Peyer's patch (tissue), 4 donors: ENCODE results near the gene PFKP. TPM values are rescaled to one million over a fixed set of nuclear protein-coding genes. Genes with fewer than 3 reads are reported as not detected.
"Not testable (repeated sequence)": the region's sequence is repeated elsewhere in the genome, so short reads cannot be mapped to it uniquely, and the experiment has no call there.

Experiments used
- DNase-seq, 3 donors: peaks; one replicate each; pipeline ENCODE4 v3.0.0-alpha.2; 2017 to 2019
- H3K27ac ChIP-seq, 4 donors: fragments of 200-600 bp; sonication (generic); one replicate each; pipeline ENCODE4 v1.5.1; 2016 to 2019
- H3K27me3 ChIP-seq, 2 donors: fragments of 200-600 bp; sonication (generic); one replicate each; pipeline ENCODE4 v1.5.1; 2019
- H3K36me3 ChIP-seq, 3 donors: fragments of 200-600 bp; sonication (generic); one replicate each; pipeline ENCODE4 v1.5.1; 2016 to 2019
- H3K4me1 ChIP-seq, 4 donors: fragments of 200-600 bp; sonication (generic); one replicate each; pipeline ENCODE4 v1.5.1; 2016 to 2019
- H3K4me3 ChIP-seq, 4 donors: fragments of 200-600 bp; sonication (generic); 1 replicate in 3 of 4; 2 replicates in 1 of 4; pipeline ENCODE4 v1.5.1; 2016 to 2019; ENCODE audit warnings: mild to moderate bottlenecking in 1 of 4
- H3K9me3 ChIP-seq, 4 donors: fragments of 200-600 bp; sonication (generic); one replicate each; pipeline ENCODE4 v1.5.1; 2016 to 2019; ENCODE audit warnings: mild to moderate bottlenecking in 1 of 4
- POLR2A ChIP-seq, 2 donors: fragments of 450-650 bp; IDR thresholded peaks; one replicate each; pipeline ENCODE4 v1.5.1; 2017; ENCODE audit warnings: antibody characterized with exemption in 2 of 2, mild to moderate bottlenecking in 2 of 2, moderate library complexity in 2 of 2
- total RNA-seq, 4 donors: library from RNA; depleted of rRNA; stranded (reverse); fragments of >200 nt; gene quantifications; one replicate each; pipeline ENCODE4 v1.1.0, GENCODE V29; 2016
- TF ChIP-seq, protein P1 (sequence below), 6 experiments: fragments of 450-650 bp in 4 of 6; fragments of 200-600 bp in 2 of 6; sonication (generic) in 1 of 6; IDR thresholded peaks; one replicate each; pipeline ENCODE4 v1.5.1; 2017 to 2019; ENCODE audit warnings: antibody characterized with exemption in 6 of 6, mild to moderate bottlenecking in 3 of 6, moderate library complexity in 1 of 6

Gene PFKP
- total RNA-seq, 4 donors from 2014 or later: 79.0 to 130 (median 87.9) TPM

DNA sequence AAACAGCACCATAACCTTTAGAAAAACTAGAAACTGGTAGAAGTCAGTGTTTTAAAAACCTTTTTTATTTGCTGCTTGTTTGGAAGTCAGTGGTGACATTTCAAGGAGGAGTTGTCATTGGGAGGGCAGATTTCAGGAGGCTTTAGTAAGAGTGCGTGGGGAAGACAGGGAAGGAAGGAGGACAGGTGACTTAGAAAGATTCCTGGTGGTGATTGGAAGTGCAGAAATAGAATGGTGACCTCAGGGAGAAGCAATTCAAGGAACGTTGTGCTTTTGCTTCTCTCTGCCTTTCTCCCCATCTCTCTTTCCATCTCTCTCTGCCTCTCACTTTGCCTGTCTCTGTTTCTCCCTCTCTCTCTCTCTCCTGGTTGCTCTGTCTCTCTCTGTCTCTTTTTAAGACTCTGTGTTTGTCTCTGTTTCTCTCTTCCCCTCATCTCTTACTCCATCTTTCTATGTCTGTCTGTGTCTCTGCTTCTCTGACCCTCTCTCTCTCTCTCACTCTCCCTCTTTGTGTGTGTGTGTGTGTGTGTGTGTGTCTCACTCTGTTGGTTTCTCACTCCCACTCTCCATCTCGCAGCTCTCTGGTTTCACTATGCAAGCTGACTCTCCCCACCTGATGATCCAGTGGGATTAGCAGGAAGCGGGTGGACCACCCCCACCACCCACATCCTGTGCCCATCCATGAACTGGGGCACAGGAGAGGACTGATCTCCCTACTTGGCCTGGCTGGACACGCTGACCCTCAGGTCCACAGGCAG is 10.9 kb upstream of the PFKP start:
- H3K36me3 ChIP-seq: no peaks in the 10 kb centered on the region
- H3K4me1 ChIP-seq: no peaks in the 10 kb centered on the region
- H3K9me3 ChIP-seq: no peaks in the 10 kb centered on the region
- H3K27me3 ChIP-seq: no peaks in the 10 kb centered on the region
- TF ChIP-seq, protein P1, sequence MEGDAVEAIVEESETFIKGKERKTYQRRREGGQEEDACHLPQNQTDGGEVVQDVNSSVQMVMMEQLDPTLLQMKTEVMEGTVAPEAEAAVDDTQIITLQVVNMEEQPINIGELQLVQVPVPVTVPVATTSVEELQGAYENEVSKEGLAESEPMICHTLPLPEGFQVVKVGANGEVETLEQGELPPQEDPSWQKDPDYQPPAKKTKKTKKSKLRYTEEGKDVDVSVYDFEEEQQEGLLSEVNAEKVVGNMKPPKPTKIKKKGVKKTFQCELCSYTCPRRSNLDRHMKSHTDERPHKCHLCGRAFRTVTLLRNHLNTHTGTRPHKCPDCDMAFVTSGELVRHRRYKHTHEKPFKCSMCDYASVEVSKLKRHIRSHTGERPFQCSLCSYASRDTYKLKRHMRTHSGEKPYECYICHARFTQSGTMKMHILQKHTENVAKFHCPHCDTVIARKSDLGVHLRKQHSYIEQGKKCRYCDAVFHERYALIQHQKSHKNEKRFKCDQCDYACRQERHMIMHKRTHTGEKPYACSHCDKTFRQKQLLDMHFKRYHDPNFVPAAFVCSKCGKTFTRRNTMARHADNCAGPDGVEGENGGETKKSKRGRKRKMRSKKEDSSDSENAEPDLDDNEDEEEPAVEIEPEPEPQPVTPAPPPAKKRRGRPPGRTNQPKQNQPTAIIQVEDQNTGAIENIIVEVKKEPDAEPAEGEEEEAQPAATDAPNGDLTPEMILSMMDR (IDR thresholded peaks at IDR 0.05): no peak
- no peak for TF ChIP-seq POLR2A (IDR thresholded peaks at IDR 0.05)
- DNase-seq: no peak
- H3K4me3 ChIP-seq: no peak overlapping the region
- H3K27ac ChIP-seq: no peak overlapping the region

DNA sequence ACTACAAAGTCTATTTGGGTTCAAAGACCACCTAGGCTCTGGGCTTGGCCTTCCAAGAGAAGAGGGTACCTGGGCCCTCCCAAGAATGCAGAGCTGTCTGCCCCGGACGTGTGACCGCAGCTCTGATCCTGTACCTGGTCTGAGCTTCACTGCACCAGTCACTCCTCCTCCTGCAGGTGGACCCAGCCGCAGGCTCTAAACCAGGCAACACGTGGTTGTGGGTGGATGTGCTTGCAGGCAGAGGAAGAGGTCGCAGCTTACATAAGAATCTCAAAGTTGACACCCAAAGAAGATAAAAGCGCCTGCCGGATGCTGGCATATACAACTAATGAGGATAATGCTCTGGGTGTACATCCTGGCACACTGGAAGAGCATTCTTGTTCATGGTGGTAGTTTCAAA is 9.4 kb upstream of the PFKP start:
- Histone ChIP-seq H3K4me1 (no peaks in the 10 kb centered on the region), H3K27ac (no peak overlapping the region), H3K36me3 (no peaks in the 10 kb centered on the region), H3K9me3 (no peaks in the 10 kb centered on the region), H3K4me3 (no peak overlapping the region), H3K27me3 (no peaks in the 10 kb centered on the region)
- TF ChIP-seq POLR2A (IDR thresholded peaks at IDR 0.05): no peak
- TF ChIP-seq, protein P1 (IDR thresholded peaks at IDR 0.05): no peak
- no peak for DNase-seq

DNA sequence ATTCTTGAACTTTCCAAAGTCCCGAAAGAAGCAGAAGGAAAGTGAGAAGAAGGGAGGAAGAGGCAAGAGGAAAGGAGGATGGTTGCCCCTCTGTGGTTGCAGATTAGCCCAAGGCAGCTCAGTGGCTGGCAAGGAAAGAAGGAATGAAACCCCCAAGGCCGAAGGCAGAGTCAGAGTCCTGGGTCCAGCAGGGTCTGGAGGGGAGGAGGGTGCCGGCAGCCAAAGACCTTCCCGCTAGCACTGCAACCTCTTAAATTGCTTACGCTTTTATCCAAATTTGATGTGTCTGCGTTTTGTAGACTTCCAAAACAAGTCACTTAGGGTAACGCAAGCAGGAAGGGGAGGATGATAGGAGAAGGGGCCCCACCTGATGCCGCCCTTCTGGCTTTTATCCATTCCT is 7.4 kb upstream of the PFKP start:
- TF ChIP-seq, protein P1 (IDR thresholded peaks at IDR 0.05): no peak
- TF ChIP-seq POLR2A (IDR thresholded peaks at IDR 0.05): no peak
- Histone ChIP-seq H3K4me3 (no peak overlapping the region), H3K27ac (no peak overlapping the region), H3K36me3 (no peaks in the 10 kb centered on the region), H3K27me3 (no peaks in the 10 kb centered on the region), H3K4me1 (no peaks in the 10 kb centered on the region), H3K9me3 (no peaks in the 10 kb centered on the region)
- no peak for DNase-seq

DNA sequence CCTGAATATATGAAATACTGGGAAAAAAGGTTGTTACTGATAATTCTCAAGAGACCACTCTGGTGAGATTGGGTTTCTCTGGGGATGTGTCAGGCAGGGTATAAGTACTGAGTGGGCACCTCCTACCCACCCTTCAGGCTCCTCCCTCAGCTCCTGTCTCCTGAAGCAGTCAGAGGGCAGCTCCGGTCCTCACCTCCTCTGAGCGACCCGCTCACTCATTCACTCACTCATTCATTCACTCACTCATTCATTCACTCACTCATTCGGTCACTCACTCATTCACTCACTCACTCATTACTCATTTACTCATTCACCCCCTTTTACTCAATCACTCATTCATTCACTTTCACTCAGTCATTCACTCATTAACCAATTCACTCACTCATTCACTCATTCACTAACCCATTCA is 6.9 kb upstream of the PFKP start:
- no peak for DNase-seq
- Histone ChIP-seq H3K4me1 (no peaks in the 10 kb centered on the region), H3K27ac (no peak overlapping the region), H3K36me3 (no peaks in the 10 kb centered on the region), H3K27me3 (no peaks in the 10 kb centered on the region), H3K4me3 (no peak overlapping the region), H3K9me3 (no peaks in the 10 kb centered on the region)
- TF ChIP-seq POLR2A (IDR thresholded peaks at IDR 0.05): no peak

DNA sequence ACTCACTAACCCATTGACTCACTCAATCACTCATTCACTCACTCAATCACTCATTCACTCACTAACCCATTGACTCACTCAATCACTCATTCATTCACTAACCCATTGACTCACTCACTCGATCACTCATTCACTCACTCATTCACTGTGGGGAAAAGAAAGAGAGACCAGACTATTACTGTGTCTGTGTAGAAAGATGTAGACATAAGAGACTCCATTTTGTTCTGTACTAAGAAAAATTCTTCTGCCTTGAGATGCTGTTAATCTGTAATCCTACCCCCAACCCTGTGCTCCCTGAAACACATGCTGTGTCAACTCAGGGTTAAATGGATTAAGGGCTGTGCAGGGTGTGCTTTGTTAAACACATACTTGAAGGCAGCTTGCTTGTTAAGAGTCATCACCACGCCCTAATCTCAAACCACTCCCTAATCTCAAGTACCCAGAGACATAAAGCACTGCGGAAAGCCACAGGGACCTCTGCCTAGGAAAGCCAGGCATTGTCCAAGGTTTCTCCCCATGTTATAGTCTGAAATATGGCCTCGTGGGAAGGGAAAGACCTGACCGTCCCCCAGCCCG is 5.9 kb upstream of the PFKP start:
- H3K36me3 ChIP-seq, DNase-seq: not testable (repeated sequence)

DNA sequence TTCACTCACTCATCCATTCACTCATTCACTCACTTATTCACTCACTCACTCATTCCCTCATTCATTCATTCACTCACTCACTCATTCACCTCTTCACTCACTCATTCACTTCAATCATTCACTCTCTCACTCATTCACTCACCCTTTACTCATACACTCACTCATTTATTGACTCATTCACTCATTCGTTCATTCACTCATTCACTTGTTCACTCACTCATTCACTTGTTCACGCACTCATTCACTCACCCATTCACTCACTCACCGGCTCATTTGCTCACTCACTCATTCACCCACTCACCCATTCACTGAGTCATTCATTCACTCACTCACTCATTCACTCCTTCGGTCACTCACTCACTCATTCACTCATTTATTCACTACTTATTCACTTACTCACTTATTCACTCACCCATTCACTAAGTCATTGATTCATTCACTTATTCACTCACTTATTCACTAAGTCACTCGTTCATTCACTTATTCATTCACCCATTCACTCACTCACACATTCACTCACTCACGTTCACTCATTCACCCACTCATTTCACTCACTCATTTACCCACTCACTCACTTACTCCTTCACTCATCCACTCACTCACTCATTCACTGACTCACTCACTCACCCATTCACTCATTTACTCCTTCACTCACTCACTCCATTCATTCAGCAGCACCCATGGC is 4.7 kb upstream of the PFKP start:
- TF ChIP-seq POLR2A (IDR thresholded peaks at IDR 0.05): no peak
- TF ChIP-seq, protein P1 (IDR thresholded peaks at IDR 0.05): no peak
- no peak overlapping the region for H3K27ac ChIP-seq
- no peak overlapping the region for H3K4me3 ChIP-seq
- H3K9me3 ChIP-seq: no peaks in the 10 kb centered on the region
- no peak for DNase-seq
- peaks cover 0 to 10% (median 5%) of the 10 kb centered on the region in 4 donors for H3K4me1 ChIP-seq
- H3K27me3 ChIP-seq: peaks cover 0 to 7% of the 10 kb centered on the region in 2 donors
- no peaks in the 10 kb centered on the region for H3K36me3 ChIP-seq

More for the DNA sequence above, 5.9 kb upstream of the PFKP start:
- not testable (repeated sequence) for H3K27ac ChIP-seq, H3K4me3 ChIP-seq, H3K9me3 ChIP-seq, H3K27me3 ChIP-seq, H3K4me1 ChIP-seq
